Measurements from ENCODE around the gene NEK7. TPM values are rescaled to one million over a fixed set of nuclear protein-coding genes. Genes with fewer than 3 reads are reported as not detected.
"Not testable (repeated sequence)": the region's sequence is repeated elsewhere in the genome, so short reads cannot be mapped to it uniquely, and the experiment has no call there.

The NEK7 gene
- total and polyA plus RNA-seq, 2 of the 8 experiments (the other 6 are each of a cell fraction or from before 2014, with no cell fraction given): 5.1 to 10.0 TPM

GRCh38 chr1:198314817-198315216 is 158.0 kb downstream of the NEK7 start:
- DNase-seq (ENCODE audit: low read depth in 1 of 2, low spot score in 2 of 2): peak in 1 of 2 experiments; percentile 81
- H2BK20ac ChIP-seq (ENCODE audit: low read length); H3K4ac ChIP-seq (replicated peaks; ENCODE audit: insufficient read length, low read depth, low read length); H4K8ac ChIP-seq (ENCODE audit: extremely low read depth, insufficient read depth, low read length); H4K91ac ChIP-seq (replicated peaks; ENCODE audit: insufficient read length, low read length); H3K23ac ChIP-seq (ENCODE audit: insufficient read length); H3K36me3 ChIP-seq (ENCODE audit: control insufficient read depth in 2 of 4, insufficient read depth in 4 of 4, low read length in 3 of 4); H3K27me3 ChIP-seq (replicated peaks in 1 of 4; ENCODE audit: control insufficient read depth in 3 of 4, extremely low read depth in 1 of 4, insufficient read depth in 3 of 4, low read length in 3 of 4); H3K56ac ChIP-seq (replicated peaks; ENCODE audit: insufficient read length, low read depth, low read length); H3K27ac ChIP-seq (ENCODE audit: low read depth, low read length); H2BK15ac ChIP-seq (ENCODE audit: low read length); H2BK12ac ChIP-seq (ENCODE audit: low read depth, low read length); H3K18ac ChIP-seq (ENCODE audit: extremely low read depth, low read length); H3K9me3 ChIP-seq (ENCODE audit: insufficient read depth in 2 of 2, low read depth in 1 of 2, low read length in 1 of 2); H4K5ac ChIP-seq (ENCODE audit: insufficient read length, low read depth, low read length); H2AFZ ChIP-seq (ENCODE audit: low read length); H2AK5ac ChIP-seq (ENCODE audit: low read depth, low read length); H3K23me2 ChIP-seq (ENCODE audit: low read depth, low read length); H3K4me1 ChIP-seq (replicated peaks in 1 of 4; ENCODE audit: control insufficient read depth in 3 of 4, insufficient read depth in 4 of 4, low read length in 3 of 4); CTCF ChIA-PET (ENCODE audit: partially characterized antibody); H3K14ac ChIP-seq (ENCODE audit: insufficient read length); H2BK5ac ChIP-seq (ENCODE audit: low read depth, low read length); H3K79me2 ChIP-seq (ENCODE audit: control insufficient read depth in 1 of 2, insufficient read depth in 2 of 2, low read length in 2 of 2); H2BK120ac ChIP-seq (replicated peaks; ENCODE audit: low read depth, low read length); H4K20me1 ChIP-seq (replicated peaks in 1 of 2; ENCODE audit: control insufficient read depth in 1 of 2, insufficient read depth in 2 of 2, low read length in 2 of 2); FAIRE-seq; H3K79me1 ChIP-seq (ENCODE audit: low read depth, low read length); H3K9ac ChIP-seq (replicated peaks in 1 of 4; ENCODE audit: extremely low read depth in 1 of 4, low read depth in 3 of 4, low read length in 3 of 4): not testable (repeated sequence)
- POLR2A ChIA-PET (ENCODE audit: partially characterized antibody): interaction anchor here (1.0 to 1.5 kb wide), 3 partner anchors 12 to 156 kb away, joined by 3 to 4 read pairs (median 3); no protein-coding TSS in a partner anchor
- peak; percentile 51; the same call in 1 of the 2 replicates for TF ChIP-seq MAX (IDR thresholded peaks at IDR 0.05)
- TF ChIP-seq ASH2L (IDR thresholded peaks at IDR 0.05; ENCODE audit: low read length): peak; percentile 36
- TF ChIP-seq YY1 (IDR thresholded peaks at IDR 0.05; ENCODE audit: low read depth, low read length): peak; percentile 55; the same call in 1 of the 2 replicates
- TF ChIP-seq NANOG (IDR thresholded peaks at IDR 0.05; ENCODE audit: insufficient read depth, low read depth, low read length, poor library complexity, severe bottlenecking): peak; percentile 58
- TF ChIP-seq RBBP5 (IDR thresholded peaks at IDR 0.05; ENCODE audit: borderline replicate concordance, low read depth, low read length): 0 out of 2 replicates have a peak, but pooled peaks have one; percentile 36
- peak overlapping the region; percentile 60 to 67; a peak in 3 of 4 replicates for H3K4me2 ChIP-seq (ENCODE audit: insufficient read depth in 1 of 2, low read depth in 2 of 2, low read length in 2 of 2)
- H3K4me3 ChIP-seq (ENCODE audit: extremely low read depth in 1 of 4, insufficient read depth in 2 of 4, low read depth in 3 of 4, low read length in 4 of 4): peak overlapping the region in 3 of 4 experiments; percentile 12 to 51 (median 49); a peak in 2 of 8 replicates
- WGBS, 2 experiments (ENCODE audit: extremely low coverage in 1 of 2, insufficient coverage in 1 of 2, insufficient read length in 1 of 2, insufficient replicate concordance in 2 of 2, low coverage in 1 of 2, low lambda C conversion rate in 2 of 2, missing lambda C conversion rate in 1 of 2): 40% methylated on average over 14 of the region's 15 CpGs; no CpG with 5 or more reads in 1 of the 2 experiments

Measured in H1 (cell line).